Adrenal gland (tissue), 12 donors: ENCODE results near the gene NEDD9. TPM values are rescaled to one million over a fixed set of nuclear protein-coding genes. Genes with fewer than 3 reads are reported as not detected.

Experiments used
- DNase-seq, 7 donors: peaks; one replicate each; pipeline ENCODE4 v3.0.0-alpha.2; 2019 to 2020
- H3K27ac ChIP-seq, 5 donors: fragments of 200-600 bp; sonication (generic) in 4 of 5; 1 replicate in 3 of 5; 2 replicates in 2 of 5; pipeline versions ENCODE4 v1.5.1 to v1.8.0; 2016 to 2020; ENCODE audit warnings: mild to moderate bottlenecking in 1 of 5
- H3K27me3 ChIP-seq: fragments of 200-600 bp; 2 replicates; pipeline ENCODE4 v1.8.0; 2021
- H3K36me3 ChIP-seq, 2 donors: fragments of 200-600 bp; replicated peaks in 1 of 2; 1 replicate in 1 of 2; 2 replicates in 1 of 2; pipeline versions ENCODE4 v1.5.1 to v1.8.0; 2018 to 2022
- H3K4me1 ChIP-seq, 2 donors: fragments of 200-600 bp; replicated peaks in 1 of 2; 1 replicate in 1 of 2; 2 replicates in 1 of 2; pipeline versions ENCODE4 v1.5.1 to v1.8.0; 2018 to 2021
- H3K4me3 ChIP-seq, 4 donors: fragments of 200-600 bp; sonication (generic) in 3 of 4; one replicate each; pipeline ENCODE4 v1.5.1; 2016 to 2018
- H3K9me3 ChIP-seq, 3 donors: fragments of 200-600 bp; sonication (generic) in 1 of 3; replicated peaks in 1 of 3; 1 replicate in 2 of 3; 2 replicates in 1 of 3; pipeline versions ENCODE4 v1.5.1 to v1.8.0; 2016 to 2021
- POLR2A ChIP-seq, 2 donors: fragments of 450-650 bp; IDR thresholded peaks; one replicate each; pipeline ENCODE4 v1.6.1; 2017; ENCODE audit warnings: antibody characterized with exemption in 2 of 2, mild to moderate bottlenecking in 2 of 2, moderate library complexity in 1 of 2
- WGBS, 4 donors: extraction: QIAGEN DNeasy Blood & Tissue Kit in 2 of 4; methylation state at CpG; one replicate each; pipeline versions ENCODE4 v1.1.5 to v1.1.7; 2013 to 2017; 5-methylcytosine and 5-hydroxymethylcytosine counted together
- intact Hi-C, 2 donors: fragments of 100-400 bp; cut with DNase I; formaldehyde crosslinking; loops; one replicate each; pipeline versions ENCODE4 v1.14.1 to v1.15.0; 2022 to 2023
- polyA plus RNA-seq, 3 donors: library from polyadenylated mRNA; stranded (reverse); fragments of 200-250 nt in 2 of 3; fragments of 350-450 nt in 1 of 3; fragmentation: Illumina TruSeq in 1 of 3; extraction: RNeasy Lipid Tissue Mini Kit (QIAGEN cat#74804) in 1 of 3; gene quantifications; one replicate each; pipeline ENCODE4 v1.2.3, GENCODE V29; 2013 to 2014
- total RNA-seq, 9 donors: library from RNA; depleted of rRNA in 4 of 9; stranded (reverse); fragments of >200 nt in 4 of 9; fragments of 120-200 nt in 1 of 9; fragmentation: NEBNext Ultra II Directional in 1 of 9; extraction: Animal tissue kit (Norgen Biotek cat#: 25700) in 1 of 9; gene quantifications; one replicate each; pipeline versions ENCODE4 v1.1.0 to v1.2.4, GENCODE V29; 2013 to 2023
- TF ChIP-seq, protein P1 (sequence below), 6 experiments: fragments of 450-650 bp in 4 of 6; fragments of 200-600 bp in 2 of 6; sonication (generic) in 1 of 6; IDR thresholded peaks; 1 replicate in 5 of 6; 2 replicates in 1 of 6; pipeline versions ENCODE4 v1.5.1 to v1.8.0; 2016 to 2021; ENCODE audit warnings: antibody characterized with exemption in 6 of 6, mild to moderate bottlenecking in 2 of 6, moderate library complexity in 1 of 6
- donor health status: healthy with polysubstance abuse.
- donor health status: Bipolar disorder and iron deficiency.
- donor health status: DM: yes; HTN: yes; CAD: no.
- donor health status: DM: no; HTN: no; CAD: no.
- donor health status: DM: no; HTN: no; CAD: no.
- donor health status: DM: yes; HTN: yes; CAD: no.

NEDD9 gene
- total and polyA plus RNA-seq, 12 donors = 6.6 to 47.9 (median 13.5) TPM

DNA sequence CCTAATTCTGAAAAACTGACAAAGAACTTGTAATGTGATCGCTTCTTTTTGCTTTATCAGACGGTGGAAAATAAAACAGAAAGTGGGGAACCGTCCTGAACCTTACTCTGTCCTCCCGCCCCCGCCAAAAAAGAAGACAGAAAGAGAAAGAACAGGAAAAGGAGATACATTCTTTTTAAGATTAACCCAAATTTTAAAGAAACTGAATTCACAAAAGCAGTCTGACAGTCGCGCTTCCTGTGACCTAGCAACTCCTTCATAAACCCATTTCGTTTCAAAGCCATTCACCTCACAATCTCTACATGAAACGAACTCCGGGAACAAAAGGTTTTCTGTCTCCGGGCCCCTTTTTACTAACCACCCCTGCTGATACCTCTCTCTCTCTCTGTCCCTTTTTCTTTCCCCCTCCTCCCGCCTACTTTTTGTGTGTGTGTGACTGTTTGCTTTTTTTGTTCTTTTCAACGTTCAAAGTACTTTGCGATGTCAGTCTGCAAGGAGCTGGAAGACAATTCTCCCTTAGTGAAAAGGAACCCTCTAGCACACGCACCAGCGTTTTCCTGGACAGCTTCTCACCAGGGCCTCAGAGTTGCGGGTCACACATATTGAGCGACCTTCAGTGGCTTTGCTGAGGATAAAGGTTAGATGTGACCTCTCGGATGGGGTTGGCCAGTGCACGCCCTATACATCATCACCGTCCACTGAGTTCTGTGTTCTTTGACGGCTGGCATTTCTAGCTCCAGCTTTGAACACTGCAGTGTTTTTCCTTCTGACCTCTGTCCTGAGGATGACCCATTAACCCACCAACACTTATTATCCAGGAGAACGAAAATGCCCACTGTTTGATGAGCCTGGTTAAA lies 530 bp upstream of the NEDD9 start:
- Histone ChIP-seq H3K36me3 (no peaks in the 10 kb centered on the region), H3K27ac (peak overlapping the region; percentile 72 to 91 (median 88)), H3K4me1 (peaks cover 0 to 5% of the 10 kb centered on the region in 2 donors), H3K4me3 (peak overlapping the region in 3 of 4 donors; percentile 1 to 58 (median 30)), H3K9me3 (no peaks in the 10 kb centered on the region), H3K27me3 (no peaks in the 10 kb centered on the region)
- DNase-seq = peak in 4 of 7 donors; percentile 23 to 49 (median 35)
- intact Hi-C loops = no loop called here
- TF ChIP-seq, protein P1, sequence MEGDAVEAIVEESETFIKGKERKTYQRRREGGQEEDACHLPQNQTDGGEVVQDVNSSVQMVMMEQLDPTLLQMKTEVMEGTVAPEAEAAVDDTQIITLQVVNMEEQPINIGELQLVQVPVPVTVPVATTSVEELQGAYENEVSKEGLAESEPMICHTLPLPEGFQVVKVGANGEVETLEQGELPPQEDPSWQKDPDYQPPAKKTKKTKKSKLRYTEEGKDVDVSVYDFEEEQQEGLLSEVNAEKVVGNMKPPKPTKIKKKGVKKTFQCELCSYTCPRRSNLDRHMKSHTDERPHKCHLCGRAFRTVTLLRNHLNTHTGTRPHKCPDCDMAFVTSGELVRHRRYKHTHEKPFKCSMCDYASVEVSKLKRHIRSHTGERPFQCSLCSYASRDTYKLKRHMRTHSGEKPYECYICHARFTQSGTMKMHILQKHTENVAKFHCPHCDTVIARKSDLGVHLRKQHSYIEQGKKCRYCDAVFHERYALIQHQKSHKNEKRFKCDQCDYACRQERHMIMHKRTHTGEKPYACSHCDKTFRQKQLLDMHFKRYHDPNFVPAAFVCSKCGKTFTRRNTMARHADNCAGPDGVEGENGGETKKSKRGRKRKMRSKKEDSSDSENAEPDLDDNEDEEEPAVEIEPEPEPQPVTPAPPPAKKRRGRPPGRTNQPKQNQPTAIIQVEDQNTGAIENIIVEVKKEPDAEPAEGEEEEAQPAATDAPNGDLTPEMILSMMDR (IDR thresholded peaks at IDR 0.05) = no peak
- TF ChIP-seq POLR2A (IDR thresholded peaks at IDR 0.05) = peak in 1 of 2 donors; percentile 62
- WGBS, 4 donors = 6 to 9% (median 7%) methylated on average over 23 of the region's 23 CpGs

DNA sequence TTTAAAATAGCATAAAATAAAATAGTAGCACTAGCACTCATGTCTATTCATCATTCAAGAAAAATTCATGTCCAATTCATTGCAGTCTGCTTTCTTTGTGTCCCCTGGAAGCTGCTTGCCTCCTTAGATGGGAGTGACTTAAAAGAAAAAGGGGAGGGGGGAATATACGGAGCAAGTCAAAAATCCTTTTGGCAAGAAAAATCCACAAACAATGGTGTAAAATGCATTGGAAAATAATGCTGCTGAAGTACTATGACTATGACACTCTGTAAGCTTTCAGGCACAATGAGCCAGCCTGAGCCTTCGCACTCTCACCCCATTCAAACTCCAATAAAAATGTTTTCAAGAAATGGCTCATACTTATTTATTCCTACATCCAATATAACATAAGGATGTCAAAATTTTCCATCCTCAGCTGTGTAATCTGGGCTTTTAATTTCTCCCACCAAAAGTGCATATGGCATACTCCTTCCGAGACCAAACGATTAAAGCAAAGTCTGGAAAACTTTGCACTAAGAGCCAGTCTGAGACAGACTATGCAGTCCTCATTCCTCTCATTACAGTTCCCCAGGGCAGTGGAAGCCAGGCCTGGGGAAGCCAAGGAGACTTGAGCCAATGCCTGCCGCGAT lies 790 bp downstream of the NEDD9 start:
- Histone ChIP-seq H3K27ac (peak overlapping the region; percentile 72 to 91 (median 88)), H3K27me3 (no peaks in the 10 kb centered on the region), H3K9me3 (no peaks in the 10 kb centered on the region), H3K4me1 (peaks cover 0 to 5% of the 10 kb centered on the region in 2 donors), H3K4me3 (peak overlapping the region in 2 of 4 donors; percentile 55 to 58), H3K36me3 (no peaks in the 10 kb centered on the region)
- DNase-seq = peak in 1 of 7 donors; percentile 52
- intact Hi-C loops = no loop called here
- WGBS, 4 donors = 24 to 28% (median 26%) methylated on average over 6 of the region's 6 CpGs
- TF ChIP-seq POLR2A (IDR thresholded peaks at IDR 0.05) = no peak
- TF ChIP-seq, protein P1 (IDR thresholded peaks at IDR 0.05) = no peak

- no peak for DNase-seq
- Histone ChIP-seq H3K4me3 (peak overlapping the region in 1 of 4 donors; percentile 58), H3K27me3 (no peaks in the 10 kb centered on the region), H3K9me3 (no peaks in the 10 kb centered on the region), H3K4me1 (peaks cover 0 to 5% of the 10 kb centered on the region in 2 donors), H3K27ac (peak overlapping the region in 4 of 5 donors; percentile 75 to 91 (median 88)), H3K36me3 (no peaks in the 10 kb centered on the region)
- no peak for TF ChIP-seq POLR2A (IDR thresholded peaks at IDR 0.05)
- TF ChIP-seq, protein P1 (IDR thresholded peaks at IDR 0.05) = no peak
- intact Hi-C loops = no loop called here
- 56 to 63% (median 59%) methylated on average over 1 of the region's 1 CpG for WGBS, 4 donors
Measured at GRCh38 chr6:11231108-11231463, 1.4 kb downstream of the NEDD9 start.
